GDM1 (cell line): Measurements from ENCODE around the gene SMIM29.
"Not testable (repeated sequence)": the region's sequence is repeated elsewhere in the genome, so short reads cannot be mapped to it uniquely, and the experiment has no call there.

Experiments
- DNase-seq: peaks from one replicate; lab custom pipeline; 2025; lab: John Stamatoyannopoulos, UW

The SMIM29 gene

DNA sequence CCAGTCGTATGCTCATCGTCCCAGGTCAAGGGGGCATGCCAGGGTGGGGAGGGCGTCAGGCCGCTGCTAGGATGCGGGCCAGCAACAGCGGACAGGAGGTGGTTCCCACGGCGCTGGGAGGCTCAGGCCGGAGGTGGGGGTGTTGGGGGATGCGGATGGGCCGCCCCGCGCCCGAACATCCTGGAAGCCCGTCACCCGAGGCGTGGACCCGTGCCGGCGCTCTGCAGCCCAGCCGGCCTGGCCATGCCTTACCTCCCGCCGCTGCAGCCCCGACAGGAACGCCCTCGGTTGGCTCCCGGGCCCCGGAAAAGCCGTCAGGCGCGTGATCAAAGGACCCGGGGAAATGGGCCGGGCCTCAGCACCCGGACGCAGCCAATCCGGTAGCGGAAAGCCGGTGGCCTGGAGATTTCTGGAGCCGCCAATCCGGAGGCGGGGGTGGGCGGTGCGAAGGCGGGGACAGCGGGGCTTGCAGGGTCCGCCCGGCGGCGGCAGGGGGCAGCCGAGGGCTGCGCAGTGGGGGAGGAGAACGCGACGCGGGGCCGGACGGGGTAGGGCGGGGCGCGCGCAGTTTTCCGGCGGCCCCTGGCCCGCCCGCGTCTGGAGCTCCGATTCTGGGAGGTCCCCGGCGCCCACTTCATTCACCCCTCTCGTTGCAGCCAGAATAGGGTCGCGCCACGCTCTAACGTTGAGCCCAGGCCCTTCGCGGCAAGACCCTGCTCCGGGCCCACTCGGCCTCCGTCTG lies at the start of gene SMIM29:
TSS of gene SMIM29 (minus strand) at position 280 of the 742 bp plus-strand sequence. CDS start 1,215 bp downstream, outside the sequence.
- DNase-seq = peak; percentile 87

- no peak for DNase-seq
Measured at GRCh38 chr6:34295721-34296120, 46.9 kb upstream of the SMIM29 start.

GRCh38 chr6:34292954-34293353 lies 44.1 kb upstream of the SMIM29 start:
- no peak for DNase-seq

GRCh38 chr6:34289137-34289536 lies 40.3 kb upstream of the SMIM29 start:
- DNase-seq = no peak

DNA sequence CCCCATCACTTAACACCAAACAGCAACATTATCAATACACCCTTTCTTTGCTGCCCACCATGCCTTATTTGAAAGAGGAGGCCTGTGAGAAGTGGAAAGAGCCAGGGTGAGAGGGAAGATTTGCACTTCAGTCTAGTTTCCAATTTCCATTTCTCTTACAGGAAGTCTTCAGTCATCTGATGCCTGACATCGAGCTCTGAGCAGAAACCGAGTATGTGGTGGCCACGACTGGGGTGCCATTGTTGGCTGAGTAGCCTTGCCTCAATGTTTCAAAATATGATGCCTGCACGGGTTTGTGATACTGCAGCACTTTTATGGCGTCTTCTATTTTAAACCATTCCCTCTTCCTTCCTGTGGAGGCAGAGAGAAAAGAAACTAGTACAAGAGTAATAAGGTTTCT lies 39.8 kb upstream of the SMIM29 start:
- DNase-seq = no peak

DNA sequence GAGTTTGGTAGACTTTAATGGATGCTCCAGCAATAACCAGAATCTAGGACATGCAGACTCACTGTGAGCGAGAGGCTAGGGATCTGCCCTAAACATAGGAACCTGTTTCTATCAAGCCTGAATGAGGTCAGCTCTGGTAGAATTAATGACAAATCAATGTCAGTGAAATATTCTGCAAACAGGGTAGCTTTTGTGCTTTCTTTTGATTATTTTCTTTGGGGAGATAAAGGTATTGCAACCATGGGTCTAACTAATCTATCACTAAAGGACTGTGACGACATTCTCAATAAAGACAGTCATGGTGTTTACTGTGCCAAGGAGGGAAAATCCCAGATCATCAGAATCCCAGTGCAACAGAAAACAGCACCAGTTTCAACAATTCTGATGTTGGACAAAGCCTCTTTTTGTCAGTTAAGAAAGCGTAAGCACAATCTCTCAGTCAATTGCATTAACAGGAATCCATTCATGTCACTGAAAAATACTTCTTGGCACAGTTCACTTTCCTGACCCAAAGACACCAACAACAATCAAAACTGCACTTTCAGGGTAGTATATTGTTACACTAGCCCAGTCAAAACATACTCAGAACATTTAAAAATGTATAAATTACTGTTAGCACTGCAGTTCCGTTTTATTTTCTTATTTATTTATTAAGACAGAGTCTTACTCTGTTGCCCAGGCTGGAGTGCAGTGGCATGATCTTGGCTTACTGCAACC lies 36.8 kb upstream of the SMIM29 start:
- no peak for DNase-seq

DNA sequence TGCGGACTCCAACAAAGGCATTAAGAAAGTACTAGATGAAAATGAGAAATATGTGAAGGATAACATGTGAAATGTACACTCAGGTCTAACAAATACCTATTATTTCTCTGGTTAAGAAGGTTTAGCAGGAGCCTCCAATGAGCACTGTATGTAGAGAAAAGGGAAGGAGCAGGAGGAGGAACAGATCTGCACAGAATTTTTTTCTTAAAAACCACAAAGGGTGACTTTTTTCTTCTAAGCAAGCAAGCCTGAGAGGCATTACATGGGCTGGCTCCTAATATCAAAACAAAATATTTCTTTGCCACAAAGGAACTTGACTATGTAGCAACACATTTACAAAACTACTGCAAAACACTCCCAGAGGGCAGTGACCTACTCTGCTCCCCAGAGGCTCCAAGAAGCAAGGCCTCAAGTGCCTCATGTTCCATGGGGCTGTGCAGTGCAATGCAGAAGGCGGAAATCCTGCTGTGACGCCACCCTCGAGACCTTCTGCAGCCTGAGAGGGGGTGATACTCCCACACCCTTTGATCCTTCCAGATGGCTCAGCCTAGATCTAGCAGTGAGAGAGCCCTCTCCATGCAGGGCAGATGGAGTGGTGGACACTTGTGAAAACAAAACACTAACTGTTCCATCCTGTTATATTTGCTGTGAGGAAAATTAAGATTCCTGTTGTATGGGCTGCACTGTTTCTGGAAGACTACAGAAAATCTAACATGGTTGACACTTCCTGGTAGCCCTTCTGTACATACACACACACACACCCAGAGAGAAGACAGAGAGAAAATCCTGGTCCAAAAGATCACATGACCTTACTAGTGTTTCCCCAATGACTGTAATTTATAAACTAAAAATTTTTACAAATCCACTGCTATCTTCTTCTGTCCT lies 36.0 kb upstream of the SMIM29 start:
- DNase-seq = peak; percentile 87

DNA sequence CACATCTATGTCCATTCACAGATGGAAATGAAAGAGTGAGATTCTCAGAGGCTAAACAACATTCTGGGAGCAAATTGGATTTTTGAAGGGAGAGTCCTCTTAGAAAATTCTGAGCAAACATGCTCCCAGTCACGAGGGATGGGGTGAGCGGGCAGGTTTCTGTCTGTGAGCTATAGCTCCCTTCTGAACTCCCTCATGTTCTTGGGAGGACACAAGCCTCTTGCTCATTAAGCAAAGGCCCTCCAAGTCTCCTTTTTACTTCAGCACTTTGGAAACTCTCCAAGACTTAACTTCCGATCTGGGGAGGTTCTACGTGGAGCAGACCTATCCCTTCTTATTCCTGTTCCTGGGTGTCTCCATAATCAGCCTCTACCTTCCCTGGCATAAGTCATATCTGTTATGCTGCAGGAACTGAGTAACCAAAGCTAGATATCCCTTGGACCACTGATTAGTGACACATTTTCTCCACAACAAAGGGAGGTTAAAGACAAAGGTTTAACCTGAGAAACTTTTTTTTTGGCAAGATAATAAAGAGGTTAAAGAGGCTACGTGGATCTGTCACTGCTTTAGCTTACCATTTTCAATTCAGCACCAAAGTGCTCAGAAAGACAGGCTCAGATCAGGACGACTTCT lies 33.0 kb upstream of the SMIM29 start:
- DNase-seq = no peak

DNA sequence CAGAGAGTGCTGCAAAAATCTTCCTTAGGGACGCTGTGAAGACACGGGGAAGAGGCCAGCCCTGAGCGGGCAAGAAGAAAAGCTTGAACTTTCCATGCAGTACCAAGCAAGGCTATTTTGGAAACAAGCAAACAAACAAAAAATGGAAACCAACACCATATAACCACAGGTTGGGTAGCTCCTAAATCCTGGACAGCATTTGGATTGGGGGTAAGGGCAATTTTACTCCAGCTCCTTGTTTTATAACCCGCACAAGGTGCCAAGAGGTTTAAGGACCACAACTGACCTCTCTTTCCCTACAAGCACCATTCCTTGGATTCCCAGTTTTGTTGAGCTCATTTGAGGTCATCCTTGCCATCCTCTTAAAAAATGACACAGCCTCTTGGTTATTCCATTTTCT lies 31.4 kb upstream of the SMIM29 start:
- DNase-seq = no peak

GRCh38 chr6:34278833-34279232 lies 30.0 kb upstream of the SMIM29 start:
- DNase-seq = no peak

- no peak for DNase-seq
Measured at GRCh38 chr6:34277763-34278112, 28.9 kb upstream of the SMIM29 start.

DNA sequence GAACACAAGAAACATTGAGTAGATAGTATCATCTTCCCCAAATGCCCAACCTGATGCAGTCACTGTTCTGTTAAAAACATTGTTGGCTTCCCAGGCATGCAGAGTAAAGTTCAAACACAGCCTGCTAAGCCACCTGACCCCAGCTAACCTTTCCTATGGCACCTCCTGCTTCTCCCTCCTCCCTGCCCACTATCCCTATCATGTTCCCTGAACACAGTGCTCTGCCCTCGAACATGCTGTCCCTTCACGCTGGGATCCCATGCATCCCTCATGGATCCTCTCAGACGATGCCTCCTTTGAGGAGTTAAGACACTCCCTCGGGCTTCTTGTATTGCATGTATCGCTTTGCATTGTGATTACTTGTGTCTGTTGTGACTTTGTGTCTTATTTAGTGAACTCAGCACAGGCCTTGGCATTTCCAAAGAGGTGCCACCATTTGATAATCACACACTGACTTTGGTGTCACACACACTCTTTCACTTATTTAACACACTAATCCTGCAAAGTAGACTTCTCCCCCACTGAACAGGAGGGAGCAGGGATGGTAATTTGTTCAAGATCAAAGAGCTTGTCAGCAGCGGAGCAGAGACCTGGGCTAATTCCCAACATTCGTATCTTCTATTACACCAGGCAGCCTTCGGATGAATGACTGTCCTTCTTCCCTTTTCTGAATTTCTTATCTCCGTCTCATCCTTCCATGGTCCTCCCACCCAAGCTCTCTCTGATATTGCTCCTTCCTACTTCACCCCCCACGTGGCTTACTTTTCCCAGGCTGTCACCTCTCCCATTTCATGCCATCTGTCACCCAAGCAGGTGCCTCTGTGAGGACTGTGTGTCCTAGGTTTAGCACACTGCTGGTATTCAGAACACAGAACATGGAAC lies 28.3 kb upstream of the SMIM29 start:
- DNase-seq = no peak

- DNase-seq = no peak
Measured at GRCh38 chr6:34276191-34276590, 27.4 kb upstream of the SMIM29 start.

GRCh38 chr6:34275128-34275804 lies 26.5 kb upstream of the SMIM29 start:
- no peak for DNase-seq

DNA sequence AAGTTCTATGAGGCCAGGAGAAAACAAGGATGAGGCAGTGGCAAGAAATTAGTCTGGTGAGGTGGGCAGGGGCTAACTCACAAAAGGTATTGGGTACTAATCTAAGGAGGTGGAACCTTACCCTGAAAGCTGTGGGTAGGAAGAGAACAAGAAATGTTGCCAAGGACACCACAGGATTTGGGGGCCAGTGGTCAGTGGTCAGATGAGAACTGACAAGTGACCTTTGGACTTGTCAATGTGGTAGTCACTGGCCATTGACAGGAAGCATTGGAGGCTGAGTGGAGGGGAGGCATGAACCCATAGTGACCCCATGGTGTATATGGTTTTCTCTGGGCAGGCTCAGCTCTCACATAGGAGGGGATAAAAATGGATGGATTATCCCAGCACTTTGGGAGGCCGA lies 25.3 kb upstream of the SMIM29 start:
- no peak for DNase-seq

DNA sequence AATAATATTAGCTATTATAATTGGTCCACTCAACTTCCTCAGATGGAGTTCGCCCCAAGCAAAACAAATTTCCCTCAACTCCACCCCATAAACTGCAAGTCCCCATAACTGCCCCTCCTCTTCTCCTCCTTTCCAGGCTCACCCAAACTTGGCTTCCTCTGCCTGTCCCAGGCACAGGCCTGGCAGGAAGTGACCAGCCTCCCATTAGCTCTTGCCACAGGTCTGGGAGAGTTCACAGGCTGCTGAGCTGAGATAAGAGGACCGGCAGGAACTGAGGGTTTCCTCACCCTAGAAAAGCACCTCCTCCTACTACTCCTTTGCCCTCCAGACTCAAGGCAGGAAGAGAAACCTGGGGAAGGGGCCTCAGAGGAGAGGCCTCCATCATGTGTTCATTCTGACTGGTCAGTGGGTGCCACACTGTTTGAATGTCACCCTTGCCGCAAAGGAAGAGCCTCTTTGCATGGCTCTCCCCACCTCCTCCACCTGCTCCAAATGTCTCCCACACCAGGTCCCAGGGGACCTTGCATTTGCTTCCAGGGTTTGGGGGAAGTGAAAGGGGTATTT lies 24.5 kb upstream of the SMIM29 start:
- DNase-seq = peak; percentile 98

- peak; percentile 34 for DNase-seq
Measured at GRCh38 chr6:34272013-34272926, 23.5 kb upstream of the SMIM29 start.

- DNase-seq = not testable (repeated sequence)
Measured at GRCh38 chr6:34269658-34270341, 21.0 kb upstream of the SMIM29 start.

- DNase-seq = not testable (repeated sequence)
Measured at GRCh38 chr6:34269132-34269531, 20.3 kb upstream of the SMIM29 start.
